ENCODE results near the gene POU2F3.

The POU2F3 gene

DNA sequence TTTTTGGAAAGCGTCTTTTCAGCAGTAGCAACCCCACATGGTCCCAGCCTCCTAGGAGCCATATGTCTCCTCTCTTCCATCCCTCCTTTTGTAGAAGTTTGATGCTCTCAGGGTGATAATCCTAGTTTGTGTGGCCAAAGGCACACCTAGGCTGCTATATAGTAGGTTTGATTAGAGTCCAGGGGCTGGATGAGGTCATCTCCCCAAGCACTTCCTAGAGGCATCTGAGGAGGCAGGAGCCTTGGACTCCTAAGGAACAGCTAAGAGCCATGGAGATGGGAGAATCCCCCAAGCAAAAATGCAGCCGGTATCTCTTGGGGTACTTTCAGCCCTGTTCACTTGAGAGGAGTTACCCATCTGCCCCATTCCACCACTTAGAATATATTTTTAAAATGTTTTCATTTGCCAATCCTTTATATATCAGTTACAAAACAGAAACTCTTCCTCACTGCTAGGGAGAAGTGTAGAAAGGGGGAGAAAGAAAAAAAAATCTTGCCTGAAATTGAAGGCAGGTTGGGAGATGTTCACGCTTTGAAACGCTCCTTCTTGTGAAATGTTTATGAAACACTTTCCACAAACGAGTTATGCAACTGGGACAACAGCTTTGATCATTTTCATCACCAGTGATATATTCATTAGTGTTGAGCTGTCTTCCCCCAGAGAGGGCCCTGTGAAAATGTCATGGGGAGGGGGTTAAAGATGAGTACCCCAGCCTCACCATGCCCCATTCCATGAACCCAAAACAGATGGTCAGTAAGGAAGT is 53.3 kb downstream of the POU2F3 start:
- no peak for DNase-seq

DNA sequence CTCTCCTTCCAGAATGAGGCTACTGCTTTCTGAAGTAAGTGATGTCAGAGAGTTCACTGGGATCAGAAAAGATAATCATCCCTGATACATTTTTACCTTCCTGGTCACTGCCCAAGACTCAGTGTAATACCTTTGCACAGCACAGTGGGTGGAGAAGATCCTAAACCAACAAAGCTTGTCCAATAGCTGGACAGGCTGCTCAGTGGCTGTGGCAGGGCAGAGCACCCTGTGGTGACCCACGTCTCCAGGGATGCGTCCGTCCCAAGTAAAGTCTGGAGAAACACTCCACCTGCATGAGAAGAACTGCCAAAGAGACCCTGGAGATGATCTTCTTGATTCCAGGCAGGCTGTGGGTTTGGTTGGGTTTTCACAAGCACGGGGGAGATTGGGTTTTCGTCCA is 54.2 kb downstream of the POU2F3 start:
- DNase-seq, result no peak

DNA sequence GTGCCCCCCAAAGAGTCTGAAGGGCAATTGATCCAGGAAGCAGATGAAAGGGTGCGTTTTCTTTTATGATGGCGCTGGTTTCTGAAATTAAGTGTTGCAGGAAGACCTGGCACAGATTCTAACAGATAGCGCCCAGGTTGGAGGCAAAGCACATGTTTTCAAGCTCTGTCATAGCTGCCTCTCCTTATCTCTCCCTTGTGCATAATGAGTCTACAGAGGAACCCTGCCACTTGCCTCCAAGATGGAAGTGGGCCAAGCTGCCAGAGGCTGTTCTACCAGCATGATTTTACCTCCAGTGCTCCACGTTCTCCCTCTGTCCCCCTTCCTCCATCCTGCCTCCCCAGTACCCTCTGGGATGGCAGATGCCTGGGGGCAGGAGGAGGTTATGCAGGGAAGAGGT is 55.2 kb downstream of the POU2F3 start:
- DNase-seq, result no peak

DNA sequence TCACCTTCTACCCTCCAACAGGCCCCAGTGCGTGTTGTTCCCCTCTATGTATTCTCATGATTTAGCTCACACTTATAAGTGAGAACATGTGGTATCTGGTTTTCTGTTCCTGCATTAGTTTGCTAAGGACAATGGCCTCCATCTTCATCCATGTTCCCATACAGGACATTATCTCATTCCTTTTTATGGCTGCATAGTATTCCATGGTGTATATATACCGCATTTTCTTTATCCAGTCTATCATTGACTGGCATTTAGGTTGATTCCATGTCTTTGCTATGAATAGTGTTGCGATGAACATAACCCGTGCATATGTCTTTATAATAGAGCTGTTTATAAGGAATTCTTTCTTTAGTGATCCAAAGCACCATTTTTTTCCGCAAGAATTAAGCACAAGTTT is 56.6 kb downstream of the POU2F3 start:
- no peak for DNase-seq

DNA sequence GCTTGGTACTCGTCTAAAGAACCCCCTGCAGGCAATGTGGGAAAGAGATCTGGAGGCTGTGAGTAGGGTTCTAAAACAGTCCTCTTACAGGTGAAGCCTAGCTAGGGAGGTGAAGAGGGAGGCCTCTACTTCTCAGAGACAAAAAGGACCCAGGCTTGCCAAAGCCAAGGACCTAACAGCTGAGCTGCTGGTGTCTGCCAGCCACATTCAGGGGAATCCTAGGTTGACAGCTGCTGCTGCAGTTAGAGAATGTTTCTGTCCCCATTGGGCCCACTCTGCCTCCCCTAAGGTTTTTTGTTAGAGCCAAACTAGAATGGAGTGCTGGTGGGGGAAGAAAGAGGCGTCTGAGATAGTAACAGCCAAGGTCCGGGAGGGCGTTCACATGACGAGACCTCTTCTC is 58.5 kb downstream of the POU2F3 start:
- DNase-seq, result no peak

DNA sequence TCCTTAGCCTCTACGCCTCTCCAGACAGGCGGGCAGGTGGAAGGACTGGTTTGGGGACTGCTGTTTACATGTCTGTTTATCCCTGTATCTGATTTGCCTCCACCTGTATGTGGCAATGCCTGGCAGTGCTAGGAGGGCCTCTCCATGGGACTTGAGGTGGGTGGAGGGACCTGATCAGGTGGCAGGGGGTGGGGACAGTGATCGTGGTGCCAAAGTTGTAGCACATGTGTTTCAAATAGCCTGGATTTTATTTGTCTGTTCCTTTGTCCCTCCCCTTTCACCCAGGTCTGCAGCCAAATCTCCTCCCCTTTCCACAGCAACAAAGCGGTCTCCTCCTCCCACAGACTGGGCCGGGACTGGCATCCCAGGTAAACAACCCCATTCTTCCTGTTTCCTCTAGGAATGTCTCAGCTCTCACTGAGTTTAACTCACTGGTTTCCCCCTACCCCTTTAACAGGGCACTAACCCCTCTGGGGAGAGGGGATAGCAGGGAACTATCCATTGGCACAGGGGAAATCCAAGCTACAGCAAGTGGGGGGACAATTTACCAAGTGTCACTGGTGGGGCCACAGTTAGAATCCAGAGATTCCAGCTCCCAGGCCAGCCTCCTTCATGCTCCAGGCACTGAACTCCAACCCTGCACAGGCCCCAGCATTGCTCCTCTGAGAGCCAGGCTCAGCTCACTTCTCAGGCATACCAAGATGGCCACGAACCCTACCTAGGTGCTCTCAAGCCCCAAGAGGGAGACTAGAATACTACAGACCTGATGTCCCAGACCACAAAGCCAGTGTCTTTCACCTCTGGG is 62.3 kb downstream of the POU2F3 start:
- DNase-seq, result no peak

DNA sequence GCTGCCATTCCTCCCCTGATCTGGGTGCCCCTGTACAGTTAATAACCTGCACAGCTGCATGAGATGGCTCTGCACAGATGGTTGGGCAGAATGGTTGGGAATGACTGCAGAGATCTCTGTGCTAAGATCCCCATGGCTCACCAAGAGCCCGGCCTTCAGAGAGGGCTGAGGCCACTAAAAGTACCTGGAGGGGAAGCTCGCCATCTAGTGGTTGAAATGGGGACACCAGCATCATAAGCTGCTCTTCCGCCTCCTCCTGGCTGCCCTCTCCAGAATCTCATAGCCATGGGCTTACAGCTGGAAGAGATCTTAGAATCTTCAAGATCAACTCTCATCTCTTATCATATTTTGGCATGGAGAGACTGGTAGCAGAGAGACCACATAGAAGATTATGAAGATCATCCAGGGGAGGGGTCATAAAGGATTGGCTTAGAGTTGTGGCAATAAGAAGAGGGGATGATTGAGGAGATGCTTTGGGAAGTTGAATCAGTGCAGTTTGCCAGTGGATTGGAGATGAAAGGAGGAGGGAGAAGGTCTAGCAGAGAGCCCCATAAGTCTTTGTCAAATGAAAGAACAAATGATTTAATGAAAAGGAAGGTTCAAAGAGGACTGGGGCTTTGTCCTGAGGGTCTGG is 63.2 kb downstream of the POU2F3 start:
- peak; percentile 76 to 78 for DNase-seq

DNA sequence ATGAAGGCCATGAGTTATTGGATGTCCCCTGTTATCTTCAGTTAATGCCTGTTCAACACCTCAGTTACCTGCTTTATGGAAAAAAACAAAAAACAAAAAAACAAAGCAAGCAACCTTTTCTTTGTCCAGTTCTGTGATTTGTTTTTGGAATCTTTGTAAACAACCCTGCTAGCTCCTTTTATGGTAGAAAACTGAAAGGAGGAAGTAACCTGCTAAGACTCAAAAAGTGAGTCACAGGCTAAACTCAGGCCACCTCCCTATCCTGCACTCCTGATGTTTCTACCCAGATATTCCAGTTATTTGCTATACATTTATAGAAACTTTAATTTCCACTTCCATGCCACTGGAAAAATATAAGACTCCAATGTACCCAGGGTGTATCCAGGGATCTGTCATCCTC is 64.6 kb downstream of the POU2F3 start:
- DNase-seq, result no peak

DNA sequence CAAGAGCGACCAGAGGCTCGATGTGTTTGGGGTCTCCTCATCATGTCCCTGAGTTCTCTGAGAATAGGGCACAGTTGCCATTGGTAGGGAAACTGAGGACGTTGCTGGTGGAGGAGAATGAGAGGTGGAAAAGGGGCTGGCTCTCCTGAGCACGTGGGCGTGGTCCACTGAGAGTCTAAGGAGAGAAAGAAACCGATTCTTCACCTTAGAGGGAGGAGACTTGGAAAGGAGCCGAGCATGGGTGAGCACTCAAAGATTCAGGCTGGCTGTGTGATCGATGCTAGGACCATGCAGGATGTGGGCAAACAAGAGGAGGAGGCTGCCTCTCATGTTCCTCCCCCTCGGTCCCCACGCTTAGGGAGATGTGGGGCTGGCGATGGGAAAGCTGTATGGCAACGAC is 65.3 kb downstream of the POU2F3 start:
- no peak for DNase-seq

DNA sequence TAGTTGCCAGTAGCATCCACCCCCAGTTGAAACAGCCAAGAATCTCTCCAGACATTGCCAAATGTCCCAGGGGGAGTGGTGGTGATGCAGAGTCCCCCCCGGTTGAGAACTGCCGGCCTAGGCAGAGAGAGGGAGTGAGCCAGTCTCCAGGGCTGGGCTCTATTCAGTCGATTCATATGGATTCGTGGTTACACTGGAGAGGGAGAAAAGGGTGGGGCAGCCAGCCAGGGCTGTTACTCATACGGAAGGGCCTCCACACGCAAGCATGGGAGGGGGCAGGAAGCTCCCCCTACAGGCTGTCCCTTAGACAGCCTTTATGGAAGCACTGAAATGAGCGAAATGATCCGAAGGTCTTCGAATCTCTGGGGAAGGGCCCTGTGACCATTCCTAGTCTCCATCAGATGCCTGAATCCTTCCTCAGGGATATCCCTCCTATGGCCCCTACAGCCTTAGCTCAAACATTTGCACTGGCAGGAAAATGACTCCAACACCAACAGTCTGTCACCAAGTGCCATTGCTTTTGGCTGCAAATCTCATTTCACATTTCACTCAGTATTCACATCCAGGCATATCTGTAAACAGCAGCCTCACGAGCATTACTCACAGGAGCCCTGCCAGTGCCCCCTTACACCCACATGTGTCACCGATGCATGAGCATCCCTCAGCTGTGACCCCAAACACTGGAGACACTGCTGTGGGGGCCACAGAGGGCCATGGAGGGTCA is 66.7 kb downstream of the POU2F3 start:
- DNase-seq, result no peak

DNA sequence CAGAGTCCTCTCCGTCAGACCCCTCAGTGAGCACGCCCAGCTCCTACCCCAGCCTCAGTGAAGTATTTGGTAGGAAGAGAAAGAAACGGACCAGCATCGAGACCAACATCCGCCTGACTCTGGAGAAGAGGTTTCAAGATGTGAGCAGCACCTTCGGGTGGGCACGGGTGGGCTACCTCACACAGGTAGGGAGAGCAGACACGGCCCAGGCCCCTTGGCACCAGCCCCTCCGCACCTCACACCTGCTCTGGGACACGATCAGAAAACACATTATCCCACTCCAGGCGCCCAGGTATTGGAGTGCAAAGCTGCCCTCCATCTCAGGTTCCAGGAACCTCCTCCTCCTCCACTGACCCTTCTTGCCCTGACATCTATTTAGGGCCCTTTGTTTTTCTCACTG is 67.5 kb downstream of the POU2F3 start:
- no peak for DNase-seq

DNA sequence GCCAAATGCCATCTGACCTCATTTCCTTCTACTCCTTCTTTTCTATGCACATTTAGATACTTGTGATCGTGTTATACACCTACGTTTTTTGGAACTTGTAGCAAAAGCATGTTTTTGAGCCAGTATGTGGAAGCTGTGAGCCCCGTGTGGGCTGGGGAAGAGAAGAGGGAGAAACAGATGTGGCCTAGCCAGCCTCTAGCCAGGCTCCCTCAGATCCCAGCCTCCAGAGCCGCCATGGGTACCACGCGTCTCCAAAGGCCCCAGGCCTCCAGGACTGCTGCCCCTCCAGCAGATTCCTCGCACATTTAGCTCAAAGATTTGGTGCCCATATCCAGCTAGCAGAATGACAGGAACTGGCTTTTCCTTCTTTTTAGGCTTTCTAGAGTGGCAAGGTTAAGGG is 68.1 kb downstream of the POU2F3 start:
- no peak for DNase-seq

DNA sequence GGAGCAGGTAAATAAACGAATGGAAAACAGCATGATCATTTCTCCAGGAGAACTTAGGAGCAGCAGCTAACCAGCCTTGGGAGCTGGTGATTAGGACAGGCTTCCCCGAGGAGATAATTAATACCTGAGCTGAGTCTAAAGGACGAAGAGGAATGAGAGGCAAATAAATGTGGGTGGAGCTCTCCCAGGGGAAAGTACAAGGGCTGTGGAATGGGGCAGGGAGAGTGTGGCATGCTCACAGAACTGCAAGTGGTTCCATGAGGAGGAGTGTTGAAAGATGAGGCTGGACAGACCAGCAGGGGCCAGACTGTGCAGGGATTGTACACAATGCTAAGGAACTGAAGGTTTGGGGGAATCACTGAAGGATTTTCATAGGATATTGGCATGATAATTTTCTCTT is 70.9 kb downstream of the POU2F3 start:
- no peak for DNase-seq

DNA sequence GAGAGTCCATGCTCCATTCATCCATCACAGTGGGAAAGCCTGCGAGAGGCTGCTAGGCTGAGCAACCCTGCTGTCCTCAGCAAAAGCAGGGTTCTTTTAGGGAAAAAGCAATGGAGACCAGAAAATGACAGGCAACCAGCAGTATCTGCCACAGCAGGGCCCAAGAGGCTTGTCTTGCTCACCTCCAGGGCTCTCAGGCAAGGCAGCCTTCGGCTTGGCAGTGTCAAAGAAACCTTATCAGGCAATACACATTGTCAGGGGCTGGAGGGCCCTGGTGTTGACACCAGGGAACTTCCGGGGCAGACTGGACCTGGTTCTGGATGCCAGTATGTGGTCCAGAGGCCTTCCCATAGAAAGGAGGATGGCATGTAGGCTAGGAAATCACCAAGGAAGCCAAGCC is 74.9 kb downstream of the POU2F3 start:
- no peak for DNase-seq

DNA sequence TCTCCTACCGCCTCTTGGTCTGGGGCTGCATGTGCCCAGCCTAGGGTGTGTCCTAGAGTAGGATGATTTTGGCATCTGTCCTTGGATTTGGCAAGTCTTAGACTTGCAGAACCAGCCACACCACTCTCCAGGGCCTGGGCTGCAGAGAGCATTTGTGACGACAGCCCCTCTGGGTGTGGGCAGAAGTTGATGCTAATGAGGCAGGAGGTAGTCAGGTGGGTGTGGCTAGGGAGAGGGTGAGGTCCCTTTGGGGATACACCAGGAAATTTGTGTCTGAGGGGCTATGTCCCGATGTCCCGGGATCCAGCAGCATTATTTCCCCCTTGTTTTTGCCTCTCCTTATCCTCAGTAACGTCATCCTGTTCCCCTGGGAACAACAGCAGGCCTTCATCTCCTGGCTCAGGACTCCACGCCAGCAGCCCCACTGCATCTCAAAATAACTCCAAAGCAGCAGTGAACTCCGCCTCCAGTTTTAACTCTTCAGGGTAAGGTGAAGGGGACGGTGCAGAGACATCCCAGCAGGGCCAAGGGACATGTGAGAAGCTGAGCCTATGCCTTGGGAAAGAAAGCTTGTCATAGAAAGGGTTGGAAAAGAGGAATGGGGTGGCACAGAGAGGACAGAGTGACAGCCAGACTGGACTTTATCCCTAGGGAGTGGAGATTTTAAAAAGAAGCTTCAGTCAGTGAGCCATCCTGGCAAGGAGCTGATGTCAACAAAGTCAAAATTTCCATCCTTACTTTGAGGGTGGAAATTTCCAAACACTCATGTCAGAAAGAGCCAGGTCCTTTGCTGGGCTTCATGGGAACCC is 77.1 kb downstream of the POU2F3 start:
- DNase-seq, result no peak

DNA sequence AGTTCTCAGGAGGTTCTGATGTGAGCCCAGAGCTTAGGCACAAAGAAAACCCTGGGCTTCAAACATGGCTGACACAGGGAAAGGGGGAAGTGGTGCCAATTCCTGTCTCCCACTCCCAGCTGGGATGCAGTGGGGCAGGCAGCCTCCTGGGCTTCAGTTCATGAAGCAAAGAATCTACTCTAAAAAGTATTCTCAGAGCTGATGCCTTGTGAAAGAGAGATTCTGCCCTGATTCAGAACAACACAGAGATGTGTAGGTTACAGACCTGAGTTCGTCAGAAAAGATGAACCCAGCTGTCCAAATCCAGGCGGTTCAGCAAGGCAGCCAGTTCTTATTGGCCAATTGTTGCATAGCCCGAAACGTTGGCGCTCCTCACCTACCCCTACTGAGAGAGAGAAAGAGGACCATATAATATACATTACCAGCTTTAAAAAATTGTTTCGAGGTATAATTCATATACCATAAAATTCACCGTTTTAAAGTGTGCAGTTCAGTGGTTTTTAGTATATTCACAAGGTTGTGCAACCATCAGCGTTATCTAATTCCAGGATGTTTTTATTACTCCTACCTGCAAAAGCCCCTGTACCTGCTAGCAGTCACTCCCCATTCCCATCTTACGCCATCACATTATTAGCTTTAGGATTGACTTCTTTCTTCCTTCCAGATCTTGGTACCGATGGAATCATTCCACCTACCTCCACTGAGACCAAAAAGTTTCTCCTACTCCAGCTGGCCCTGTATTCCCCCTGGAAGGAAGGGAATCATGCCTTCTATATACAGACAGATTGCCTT is 77.9 kb downstream of the POU2F3 start:
- no peak for DNase-seq

DNA sequence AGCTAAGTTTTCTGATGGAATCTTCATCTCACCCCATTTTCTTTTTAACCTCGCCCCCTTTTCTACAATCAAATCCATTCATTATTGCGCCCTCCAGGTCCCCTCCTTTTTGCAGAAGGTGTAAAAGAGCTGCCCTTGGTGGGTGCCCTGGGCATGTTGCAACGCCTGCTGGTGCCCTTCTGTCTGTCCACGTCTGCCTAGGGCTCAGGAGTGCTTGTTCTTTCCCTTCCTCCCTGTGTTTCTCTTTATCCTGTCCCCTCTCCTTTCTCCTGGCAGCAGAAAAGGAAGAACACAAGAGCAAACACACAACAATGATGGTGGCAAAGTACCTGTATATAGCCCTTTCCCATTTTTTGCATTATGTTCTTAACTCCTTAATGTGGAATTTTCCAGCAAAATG is 79.0 kb downstream of the POU2F3 start:
- DNase-seq, result no peak

DNA sequence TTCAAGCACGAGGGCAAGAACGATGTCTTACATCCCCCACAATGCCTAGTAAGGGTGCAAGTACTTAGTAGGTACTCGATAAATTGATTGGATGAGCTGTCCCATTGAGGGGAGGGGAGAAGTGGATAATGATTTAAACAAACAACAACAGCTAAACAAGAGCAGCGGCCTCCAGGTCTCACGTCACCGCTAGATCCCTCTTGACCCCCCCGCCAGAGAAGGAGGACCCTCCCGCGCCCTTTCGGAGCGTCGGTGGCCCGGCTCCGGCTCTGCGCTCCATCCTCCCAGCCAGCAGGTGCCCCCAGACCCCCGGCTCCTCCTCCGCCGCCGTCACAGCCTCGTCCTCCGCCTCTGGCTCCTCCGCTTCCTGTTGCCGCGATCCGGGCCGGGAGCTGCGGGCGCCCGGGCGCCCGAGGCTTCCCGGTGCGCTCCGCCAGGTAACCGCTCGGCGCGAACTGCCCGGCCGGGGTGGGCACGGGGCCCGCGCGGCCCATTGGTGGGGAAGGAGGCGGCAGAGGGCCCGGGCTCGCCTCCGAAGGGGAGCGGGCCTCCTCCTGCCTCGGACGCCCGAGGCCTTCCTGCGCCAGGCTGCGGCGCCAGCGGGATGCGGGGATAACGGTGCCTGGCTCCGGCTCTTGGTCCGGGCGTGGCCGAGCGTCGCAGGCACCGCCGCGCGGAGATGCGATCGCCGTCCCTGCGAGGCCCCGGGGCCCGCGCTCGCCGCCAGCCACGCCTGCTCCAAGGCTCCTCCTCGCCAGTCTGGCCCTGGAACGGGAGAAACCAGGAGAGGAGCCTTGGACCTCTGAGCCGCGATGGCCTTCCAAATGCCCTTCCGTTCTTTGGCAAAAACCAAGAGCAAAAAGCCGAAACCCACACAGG is 85.2 kb downstream of the POU2F3 start, which contains the start of gene TLCD5:
TSS of gene TLCD5 (plus strand) at position 368 of the 879 bp plus-strand sequence. CDS start 2,143 bp downstream, outside the sequence.
- peak; percentile 42 to 65 for DNase-seq

DNA sequence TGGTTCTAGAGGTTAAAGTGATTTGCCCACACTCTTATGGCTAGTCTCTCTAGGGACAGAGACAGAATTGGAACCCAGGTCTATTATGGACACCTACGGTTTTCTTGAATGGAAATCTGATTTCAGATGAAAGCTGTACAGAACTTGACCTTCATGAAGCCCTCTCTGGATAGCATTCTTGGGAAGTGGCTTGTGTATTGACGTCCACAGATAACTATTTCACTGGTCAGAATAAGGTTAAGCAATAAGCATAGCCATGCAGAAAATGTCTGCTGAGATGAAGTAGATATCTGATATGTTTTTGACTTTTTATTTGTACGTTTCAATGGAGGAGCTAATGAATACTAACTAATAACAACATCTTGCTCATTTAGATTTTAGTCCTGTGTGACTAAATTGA is 86.3 kb downstream of the POU2F3 start:
- no peak for DNase-seq

DNA sequence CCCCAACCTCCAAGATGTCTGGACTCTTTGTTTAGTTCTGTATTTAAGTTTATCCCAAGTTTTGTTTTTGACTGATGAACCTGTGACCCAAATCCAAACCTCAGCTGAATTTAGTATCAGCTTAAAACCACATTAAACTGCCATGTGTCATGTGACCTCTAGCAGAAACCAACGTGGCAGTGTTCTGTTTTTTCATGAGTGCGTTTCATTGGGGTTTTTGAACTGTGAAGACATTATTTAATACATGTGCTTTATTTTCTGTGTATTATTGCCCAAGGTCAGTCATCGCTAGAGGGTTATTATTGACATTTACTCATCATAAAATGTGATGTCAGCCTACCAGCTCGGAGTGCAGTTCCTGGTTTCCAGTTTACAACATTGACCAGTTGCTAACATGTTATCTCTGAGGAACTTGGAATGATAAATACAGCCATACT is 86.9 kb downstream of the POU2F3 start:
- DNase-seq, result no peak
